ENCODE results near the gene SLC12A4. TPM values are rescaled to one million over a fixed set of nuclear protein-coding genes. Genes with fewer than 3 reads are reported as not detected.

SLC12A4 gene
- total RNA-seq, 2 experiments from 2014 or later: 47.7 to 51.2 TPM

DNA sequence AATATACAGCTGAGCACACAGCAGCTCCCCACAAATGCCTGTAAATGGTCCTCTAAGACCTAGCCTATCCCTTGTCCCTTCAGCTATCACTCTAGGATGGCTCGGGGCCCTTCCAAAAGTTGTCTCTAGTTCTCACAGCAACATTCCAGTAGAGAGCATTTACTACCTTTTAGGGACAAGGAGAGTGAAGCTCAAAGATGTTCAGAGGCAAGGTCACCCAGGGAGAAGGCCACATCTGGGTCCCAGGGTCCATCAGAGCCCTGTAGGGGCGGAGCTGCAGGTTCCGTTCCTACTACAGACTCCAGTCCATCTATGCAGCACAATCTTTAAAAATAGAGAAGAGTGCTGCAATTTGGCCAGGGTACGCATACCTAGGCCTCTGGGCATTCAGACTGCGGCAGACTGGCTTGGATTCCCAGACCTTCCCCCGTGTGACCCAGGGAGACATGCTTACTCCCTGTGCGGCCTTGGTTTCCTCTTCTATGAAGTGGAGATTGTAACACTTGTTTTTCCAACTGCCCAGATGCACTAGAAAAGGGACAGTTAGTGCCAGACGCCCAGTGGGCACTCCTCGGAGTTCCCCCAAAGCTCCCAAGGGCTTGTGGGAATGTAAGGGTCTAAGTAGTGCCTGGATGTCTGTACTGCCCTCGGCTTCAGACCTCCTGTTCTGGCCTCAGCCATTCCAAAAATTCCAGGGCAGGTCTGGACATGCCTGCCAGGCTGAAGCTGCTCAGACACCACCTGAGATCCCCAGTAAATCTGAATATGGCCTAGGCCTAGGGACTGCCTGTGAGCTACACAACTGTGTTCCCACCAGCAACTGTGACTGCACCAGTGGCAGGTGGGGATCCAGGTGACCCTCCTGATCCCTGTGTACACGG, 2.5 kb downstream of the SLC12A4 start:
- no peak overlapping the region for H3K4me3 Mint-ChIP-seq
- peaks cover 9% of the 10 kb centered on the region for H3K36me3 Mint-ChIP-seq
- CTCF ChIA-PET: interaction anchor here (0.8 to 2.5 kb wide), 7 partner anchors 16 to 149 kb away, joined by 3 to 14 read pairs (median 4); no protein-coding TSS in a partner anchor
- H3K27me3 Mint-ChIP-seq: no peaks in the 10 kb centered on the region
- no peak overlapping the region for H3K27ac Mint-ChIP-seq
- ATAC-seq (no peak), DNase-seq (no peak)
- no peaks in the 10 kb centered on the region for H3K9me3 Mint-ChIP-seq (ENCODE audit: low read depth)
- H3K4me1 Mint-ChIP-seq: peaks cover 18% of the 10 kb centered on the region

DNA sequence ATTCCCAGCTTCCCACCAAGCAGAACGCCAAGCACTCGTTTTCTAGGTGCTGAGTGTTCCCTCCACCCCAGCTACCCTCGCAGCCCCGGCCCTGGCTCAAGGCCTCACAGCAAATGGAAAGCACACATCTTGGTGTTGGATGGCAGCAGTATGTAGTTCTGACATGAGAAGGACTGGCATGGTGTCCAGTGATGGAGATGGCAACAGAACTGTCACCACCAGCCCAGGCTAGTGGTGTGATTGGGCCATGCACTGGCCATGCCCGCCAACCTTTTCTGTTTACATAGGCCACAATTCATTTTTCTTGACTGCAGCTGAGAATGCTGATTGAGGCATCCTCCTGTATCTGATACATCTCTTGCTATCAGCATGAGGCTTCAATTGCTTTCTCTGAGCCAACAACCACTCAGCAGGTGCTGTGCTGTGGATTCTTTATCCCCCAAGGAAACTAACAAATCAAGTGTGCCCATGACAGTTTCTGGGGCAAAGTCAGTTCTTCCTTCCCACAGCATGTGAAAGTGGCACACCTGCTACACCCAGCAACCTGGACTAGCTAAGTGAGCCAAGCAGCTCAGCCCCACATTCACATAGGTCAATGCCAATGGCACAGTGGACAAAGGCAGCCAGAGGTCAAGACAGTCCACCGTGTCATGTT, 3.8 kb downstream of the SLC12A4 start:
- Mint-ChIP-seq H3K4me1 (peaks cover 16% of the 10 kb centered on the region), H3K27me3 (no peaks in the 10 kb centered on the region), H3K4me3 (no peak overlapping the region), H3K36me3 (peaks cover 9% of the 10 kb centered on the region), H3K9me3 (ENCODE audit: low read depth) (no peaks in the 10 kb centered on the region), H3K27ac (peak overlapping the region; percentile 41)
- no peak for ATAC-seq
- CTCF ChIA-PET: interaction anchor here (0.7 to 2.5 kb wide), 3 partner anchors 23 to 79 kb away, joined by 3 to 14 read pairs (median 4); no protein-coding TSS in a partner anchor
- DNase-seq: no peak

DNA sequence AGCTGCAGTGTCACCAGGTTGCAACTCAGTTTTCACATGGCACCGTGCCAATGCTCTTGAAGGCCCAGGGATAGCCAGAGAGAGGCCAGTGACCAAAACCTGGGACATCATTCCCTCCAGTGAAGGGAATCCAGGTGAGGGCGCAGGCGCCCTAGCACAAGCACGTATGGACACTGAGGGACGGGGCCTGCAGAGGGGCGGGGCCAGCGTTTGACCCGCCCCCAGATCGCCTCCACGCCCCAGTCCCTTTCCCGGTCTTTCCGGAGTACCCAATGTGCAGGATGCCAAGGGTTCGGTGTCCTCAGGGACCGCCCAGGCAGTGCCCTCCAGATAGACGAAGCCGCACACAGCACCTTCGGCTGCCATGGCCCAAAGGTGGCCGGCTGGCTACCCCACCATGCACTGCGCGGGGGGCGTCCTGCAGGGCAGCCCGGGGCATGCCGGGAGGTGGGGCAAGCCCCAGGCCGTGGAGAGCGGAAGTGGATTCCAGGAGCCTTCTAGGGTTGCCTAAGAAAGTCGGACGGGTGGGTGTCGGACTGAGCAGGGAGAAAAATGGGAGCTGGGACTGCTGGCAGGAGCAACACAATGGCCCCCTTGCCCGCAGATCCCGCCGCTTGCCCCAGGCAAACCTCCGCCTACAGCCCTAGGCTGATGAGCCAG, 4.6 kb downstream of the SLC12A4 start:
- ATAC-seq (no peak), DNase-seq (no peak)
- CTCF ChIA-PET: interaction anchor here (2.5 kb wide), 1 partner anchor 22 kb away, joined by 14 read pairs; no protein-coding TSS in a partner anchor
- Mint-ChIP-seq H3K4me3 (no peak overlapping the region), H3K27ac (no peak overlapping the region), H3K9me3 (ENCODE audit: low read depth) (no peaks in the 10 kb centered on the region), H3K36me3 (peaks cover 9% of the 10 kb centered on the region), H3K27me3 (no peaks in the 10 kb centered on the region), H3K4me1 (peaks cover 12% of the 10 kb centered on the region)

DNA sequence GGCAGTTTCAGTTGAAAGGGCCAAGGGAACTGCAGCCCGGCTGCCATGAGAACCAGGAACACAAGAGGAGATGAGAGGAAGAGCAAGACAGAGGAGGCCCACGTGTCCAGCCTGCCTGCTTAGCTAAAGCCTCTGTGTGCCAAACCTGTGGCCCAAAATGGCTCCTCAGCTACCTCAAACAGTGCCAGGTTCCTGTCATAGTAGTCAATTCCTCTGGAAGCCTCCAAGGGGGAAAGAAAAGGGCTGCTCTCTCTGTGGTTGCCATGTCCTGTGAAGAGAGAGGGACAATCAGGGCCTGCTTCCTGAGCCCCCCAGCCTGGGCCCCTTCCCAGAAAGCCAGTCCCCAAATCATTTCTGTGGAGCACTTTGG, 5.2 kb downstream of the SLC12A4 start:
- CTCF ChIA-PET: interaction anchor here (1.6 kb wide), 1 partner anchor 78 kb away, joined by 5 read pairs; no protein-coding TSS in a partner anchor
- no peak overlapping the region for H3K4me3 Mint-ChIP-seq
- H3K27me3 Mint-ChIP-seq: no peaks in the 10 kb centered on the region
- H3K9me3 Mint-ChIP-seq (ENCODE audit: low read depth): no peaks in the 10 kb centered on the region
- H3K27ac Mint-ChIP-seq: no peak overlapping the region
- peaks cover 9% of the 10 kb centered on the region for H3K36me3 Mint-ChIP-seq
- H3K4me1 Mint-ChIP-seq: peaks cover 12% of the 10 kb centered on the region
- DNase-seq (no peak), ATAC-seq (no peak)

DNA sequence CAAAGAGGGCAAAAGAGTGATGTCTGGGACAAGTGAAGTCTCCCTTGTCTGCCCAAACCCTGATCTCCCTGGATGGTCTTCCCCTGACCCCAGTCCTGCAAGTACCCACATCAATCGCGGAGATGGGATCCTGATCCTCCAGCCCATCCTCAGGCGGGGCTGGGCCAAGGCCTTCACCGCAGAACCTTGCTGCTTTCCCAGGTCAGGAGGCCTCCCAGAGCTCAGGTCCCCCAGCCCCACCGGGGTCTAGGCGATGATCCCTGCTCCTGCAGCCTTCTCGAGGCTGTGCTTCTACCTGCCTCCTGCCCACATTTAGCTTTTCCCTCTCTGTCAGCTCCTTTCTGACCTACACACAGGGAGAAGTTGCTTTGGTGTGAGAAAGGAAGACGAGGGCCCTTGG, 6.3 kb downstream of the SLC12A4 start:
- Mint-ChIP-seq H3K27ac (no peak overlapping the region), H3K27me3 (no peaks in the 10 kb centered on the region), H3K4me3 (no peak overlapping the region), H3K36me3 (peaks cover 10% of the 10 kb centered on the region), H3K4me1 (peaks cover 8% of the 10 kb centered on the region), H3K9me3 (ENCODE audit: low read depth) (no peaks in the 10 kb centered on the region)
- CTCF ChIA-PET: interaction anchor here (1.6 kb wide), 1 partner anchor 79 kb away, joined by 5 read pairs; no protein-coding TSS in a partner anchor
- DNase-seq (no peak), ATAC-seq (no peak)

DNA sequence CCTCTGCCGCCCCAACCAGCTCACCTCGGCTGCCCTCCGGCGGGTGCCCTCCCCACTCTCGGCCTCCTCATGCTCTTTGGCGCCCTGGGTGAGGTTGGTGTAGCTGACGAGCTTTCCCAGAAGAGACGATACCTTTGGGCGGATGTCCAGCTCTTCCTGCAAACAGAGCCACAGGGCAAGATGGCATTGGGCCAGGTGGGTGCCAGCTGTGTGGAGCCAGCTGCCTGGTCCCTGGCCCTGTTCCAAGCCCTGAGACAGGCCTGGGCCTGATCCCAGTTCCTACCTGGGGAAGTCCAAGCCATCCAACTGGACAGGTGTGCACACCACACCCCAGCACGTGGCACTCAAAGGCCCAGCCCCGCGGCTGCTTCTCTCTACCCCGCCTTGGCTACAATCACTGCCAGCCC, 6.9 kb downstream of the SLC12A4 start:
- H3K27ac Mint-ChIP-seq: no peak overlapping the region
- no peak overlapping the region for H3K4me3 Mint-ChIP-seq
- H3K9me3 Mint-ChIP-seq (ENCODE audit: low read depth): no peaks in the 10 kb centered on the region
- CTCF ChIA-PET: no interaction called here
- peaks cover 3% of the 10 kb centered on the region for H3K4me1 Mint-ChIP-seq
- ATAC-seq (no peak), DNase-seq (no peak)
- H3K36me3 Mint-ChIP-seq: peaks cover 10% of the 10 kb centered on the region
- H3K27me3 Mint-ChIP-seq: no peaks in the 10 kb centered on the region

DNA sequence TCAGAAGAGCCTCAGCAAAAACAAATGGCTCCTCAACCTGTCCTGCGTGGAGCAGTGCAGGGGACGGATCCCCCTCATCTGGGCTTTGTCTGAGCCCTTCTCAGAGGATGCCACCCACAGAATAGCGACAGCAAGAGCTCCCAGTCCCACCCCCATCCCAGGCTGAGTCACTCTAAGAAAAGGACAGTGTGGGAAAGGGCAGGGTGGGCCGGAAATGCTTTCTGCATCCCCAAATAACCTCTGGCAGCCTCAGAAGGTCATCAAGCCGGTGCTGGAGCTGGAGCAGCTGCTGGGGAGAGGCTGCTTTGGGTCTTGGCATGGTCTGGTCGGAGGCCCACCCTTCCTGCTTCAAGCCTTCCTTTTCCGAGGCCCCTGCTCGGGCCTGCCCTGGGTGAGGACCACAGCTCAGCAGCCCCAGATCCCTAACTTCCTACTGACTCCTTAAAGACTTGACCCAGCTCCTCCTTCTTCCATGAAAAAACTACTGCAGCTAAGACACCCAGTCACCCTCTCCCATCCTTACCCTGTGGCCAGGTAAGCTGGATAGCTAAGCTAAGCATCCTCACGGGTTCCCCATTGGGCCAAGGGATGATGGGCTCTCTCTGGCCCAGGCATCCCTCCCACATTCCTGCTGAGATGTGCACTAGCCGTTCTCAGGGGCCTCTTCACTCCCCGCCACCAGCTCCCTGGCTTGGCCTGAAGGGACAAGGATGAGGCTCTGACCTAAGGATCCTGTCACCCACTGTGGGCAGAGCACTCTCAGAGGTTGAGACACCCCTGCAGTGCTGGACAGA, 8.7 kb downstream of the SLC12A4 start:
- Mint-ChIP-seq H3K9me3 (ENCODE audit: low read depth) (no peaks in the 10 kb centered on the region), H3K4me3 (no peak overlapping the region), H3K27me3 (no peaks in the 10 kb centered on the region), H3K27ac (no peak overlapping the region), H3K4me1 (no peaks in the 10 kb centered on the region), H3K36me3 (peaks cover 5% of the 10 kb centered on the region)
- ATAC-seq (no peak), DNase-seq (no peak)
- CTCF ChIA-PET: no interaction called here

DNA sequence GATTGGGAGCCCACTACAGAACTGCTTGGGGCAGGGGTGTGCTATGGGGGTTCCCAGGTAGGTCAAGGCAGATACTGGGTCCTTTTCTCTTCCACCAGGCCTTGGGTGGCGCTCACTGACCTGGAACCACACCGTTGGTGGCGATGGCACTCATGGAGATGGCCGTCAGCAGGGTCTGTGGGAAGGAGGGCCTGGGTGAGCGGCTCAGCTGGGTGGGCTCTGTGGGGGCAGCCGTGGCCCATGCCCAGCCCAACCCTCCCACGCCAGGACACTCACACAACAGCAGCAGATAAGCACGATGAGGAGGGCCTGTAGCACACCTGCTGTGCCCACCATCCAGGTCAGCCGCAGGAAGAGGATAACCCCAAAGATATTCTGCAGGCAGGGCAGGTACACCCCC, 10.8 kb downstream of the SLC12A4 start:
- no peaks in the 10 kb centered on the region for H3K27me3 Mint-ChIP-seq
- CTCF ChIA-PET: no interaction called here
- no peak overlapping the region for H3K4me3 Mint-ChIP-seq

GRCh38 chr16:67954421-67955196, 13.8 kb downstream of the SLC12A4 start:
- Mint-ChIP-seq H3K4me3 (no peak overlapping the region), H3K36me3 (peaks cover 12% of the 10 kb centered on the region), H3K9me3 (ENCODE audit: low read depth) (no peaks in the 10 kb centered on the region), H3K4me1 (peaks cover 4% of the 10 kb centered on the region), H3K27me3 (no peaks in the 10 kb centered on the region), H3K27ac (no peak overlapping the region)
- no peak for ATAC-seq
- CTCF ChIA-PET: interaction anchor here (0.7 to 1.4 kb wide), 3 partner anchors 14 to 71 kb away, joined by 3 to 4 read pairs (median 3); no protein-coding TSS in a partner anchor
- DNase-seq: no peak

More for the DNA sequence above, 10.8 kb downstream of the SLC12A4 start:
- DNase-seq (no peak), ATAC-seq (no peak)
- peaks cover 9% of the 10 kb centered on the region for H3K36me3 Mint-ChIP-seq
- no peaks in the 10 kb centered on the region for H3K4me1 Mint-ChIP-seq
- H3K9me3 Mint-ChIP-seq (ENCODE audit: low read depth): no peaks in the 10 kb centered on the region
- no peak overlapping the region for H3K27ac Mint-ChIP-seq

DNA sequence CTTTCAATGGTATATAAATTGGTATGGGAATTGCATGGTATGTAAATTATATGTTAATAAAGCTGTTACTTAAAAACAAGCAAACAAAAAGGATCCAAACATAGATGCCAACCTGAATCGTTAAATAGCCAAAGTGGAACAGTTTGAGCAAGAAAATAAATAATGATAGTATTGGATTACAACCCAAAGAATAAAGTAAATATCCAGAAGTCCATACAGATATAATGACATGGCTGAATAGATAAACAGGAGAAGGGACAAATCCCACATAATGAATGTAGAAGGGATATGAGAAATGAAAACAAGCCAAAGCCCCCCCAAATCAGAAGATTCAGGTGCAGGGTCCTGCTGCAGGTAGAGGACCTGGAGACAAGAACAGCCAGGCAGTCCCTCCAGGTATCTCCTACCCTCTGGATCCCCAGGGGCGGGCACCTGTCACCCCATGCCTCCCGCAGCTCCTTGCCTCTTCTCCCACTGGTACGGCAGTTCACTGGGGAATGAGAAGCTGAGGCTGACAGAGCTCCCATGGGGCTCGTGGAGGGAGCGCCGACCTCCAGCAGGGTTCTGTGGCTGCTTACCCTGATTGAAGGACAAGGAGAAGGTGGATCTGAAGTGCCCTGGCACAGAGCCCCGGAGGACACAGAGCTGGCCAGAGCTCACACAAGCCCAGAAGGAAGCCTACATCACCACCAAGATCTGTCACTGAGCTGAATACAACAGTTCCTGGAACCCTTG, 14.6 kb downstream of the SLC12A4 start:
- Mint-ChIP-seq H3K27ac (no peak overlapping the region), H3K9me3 (ENCODE audit: low read depth) (no peaks in the 10 kb centered on the region), H3K4me1 (peaks cover 4% of the 10 kb centered on the region), H3K4me3 (no peak overlapping the region), H3K36me3 (peaks cover 14% of the 10 kb centered on the region), H3K27me3 (no peaks in the 10 kb centered on the region)
- no peak for ATAC-seq
- CTCF ChIA-PET: interaction anchor here (0.7 to 1.4 kb wide), 4 partner anchors 13 to 87 kb away, joined by 3 to 4 read pairs (median 3); no protein-coding TSS in a partner anchor
- DNase-seq: no peak

GRCh38 chr16:67951485-67951884, 17.0 kb downstream of the SLC12A4 start:
- Mint-ChIP-seq H3K4me1 (peaks cover 4% of the 10 kb centered on the region), H3K36me3 (peaks cover 14% of the 10 kb centered on the region), H3K4me3 (no peak overlapping the region), H3K9me3 (ENCODE audit: low read depth) (no peaks in the 10 kb centered on the region), H3K27ac (no peak overlapping the region), H3K27me3 (no peaks in the 10 kb centered on the region)
- CTCF ChIA-PET: interaction anchor here (1.2 kb wide), 1 partner anchor 9 kb away, joined by 3 read pairs; no protein-coding TSS in a partner anchor
- no peak for DNase-seq
- ATAC-seq: no peak
